Astrocyte (in vitro differentiated cells and primary cell): ENCODE measurements around the gene FAM180A. TPM values are rescaled to one million over a fixed set of nuclear protein-coding genes. Genes with fewer than 3 reads are reported as not detected.

Source experiments
- DNase-seq: peaks from one replicate; pipeline ENCODE4 v3.0.0-alpha.2; 2010; ENCODE audit warnings: low read depth
- FAIRE-seq: peaks from 2 replicates; lab custom pipeline; 2011; peaks lifted over from hg19 to GRCh38; lab: Jason Lieb, UNC
- H2AFZ ChIP-seq: 2 replicates; pipeline ENCODE4 v1.6.0; 2012; ENCODE audit warnings: low read depth, low read length, inconsistent platforms
- H3K27ac ChIP-seq: 2 replicates; pipeline ENCODE4 v1.5.1; 2011; ENCODE audit warnings: low read depth, low read length, inconsistent platforms
- H3K27me3 ChIP-seq: 2 replicates; pipeline ENCODE4 v1.6.0; 2011; ENCODE audit warnings: low read length, inconsistent platforms; ENCODE audit not compliant: insufficient read depth
- H3K36me3 ChIP-seq: 2 replicates; pipeline ENCODE4 v1.5.1; 2011; ENCODE audit warnings: low read length, inconsistent platforms; ENCODE audit not compliant: insufficient read depth
- H3K4me1 ChIP-seq: 2 replicates; pipeline ENCODE4 v1.5.1; 2011; ENCODE audit warnings: low read length, inconsistent platforms; ENCODE audit not compliant: insufficient read depth
- H3K4me2 ChIP-seq: 2 replicates; pipeline ENCODE4 v1.6.0; 2012; ENCODE audit warnings: low read length, inconsistent platforms
- H3K4me3 ChIP-seq: 2 replicates; pipeline ENCODE4 v1.5.1; 2011; ENCODE audit warnings: low read depth, mild to moderate bottlenecking, low read length, inconsistent platforms; ENCODE audit not compliant: insufficient read depth
- H3K79me2 ChIP-seq: 2 replicates; pipeline ENCODE4 v1.6.0; 2012; ENCODE audit warnings: mild to moderate bottlenecking, low read length, inconsistent platforms; ENCODE audit not compliant: insufficient read depth
- H3K9ac ChIP-seq: 2 replicates; pipeline ENCODE4 v1.6.0; 2012; ENCODE audit warnings: mild to moderate bottlenecking, low read length, inconsistent platforms
- H3K9me3 ChIP-seq: 2 replicates; pipeline ENCODE4 v1.5.1; 2012; ENCODE audit warnings: low read depth, mild to moderate bottlenecking, low read length, inconsistent platforms; ENCODE audit not compliant: insufficient read depth
- H4K20me1 ChIP-seq: 2 replicates; pipeline ENCODE4 v1.6.0; 2012; ENCODE audit warnings: low read length, inconsistent platforms; ENCODE audit not compliant: insufficient read depth
- H3K27ac Mint-ChIP-seq: one replicate; pipeline ENCODE4 v1.8.0; 2021; ENCODE audit warnings: mild to moderate bottlenecking, mixed read lengths; ENCODE audit not compliant: unreplicated experiment
- H3K27me3 Mint-ChIP-seq: one replicate; pipeline ENCODE4 v1.8.0; 2021; ENCODE audit warnings: low read depth, mixed read lengths; ENCODE audit not compliant: unreplicated experiment
- H3K36me3 Mint-ChIP-seq: one replicate; pipeline ENCODE4 v1.8.0; 2021; ENCODE audit warnings: low read depth, mixed read lengths; ENCODE audit not compliant: unreplicated experiment
- H3K4me1 Mint-ChIP-seq: one replicate; pipeline ENCODE4 v1.8.0; 2021; ENCODE audit warnings: low read depth, mixed read lengths; ENCODE audit not compliant: unreplicated experiment
- H3K4me3 Mint-ChIP-seq: one replicate; pipeline ENCODE4 v1.8.0; 2021; ENCODE audit warnings: mild to moderate bottlenecking, moderate library complexity, mixed read lengths; ENCODE audit not compliant: unreplicated experiment
- H3K9me3 Mint-ChIP-seq: one replicate; pipeline ENCODE4 v1.8.0; 2021; ENCODE audit warnings: mild to moderate bottlenecking, mixed read lengths; ENCODE audit not compliant: unreplicated experiment
- EZH2 ChIP-seq: IDR thresholded peaks from 2 replicates; pipeline ENCODE4 v1.6.1; 2012; ENCODE audit warnings: mild to moderate bottlenecking, low read length, inconsistent platforms; ENCODE audit not compliant: insufficient read depth
- total RNA-seq: library from RNA; stranded (reverse); gene quantifications from 2 replicates; pipeline ENCODE4 v1.2.1, GENCODE V29; 2021
- TF ChIP-seq, protein P1 (sequence below): IDR thresholded peaks from 2 replicates; pipeline ENCODE4 v1.5.1; 2011; ENCODE audit warnings: low read depth, mild to moderate bottlenecking, inconsistent platforms, low read length, moderate library complexity; ENCODE audit not compliant: insufficient read depth

FAM180A gene
- total RNA-seq, 1 donor from 2014 or later: not detected

DNA sequence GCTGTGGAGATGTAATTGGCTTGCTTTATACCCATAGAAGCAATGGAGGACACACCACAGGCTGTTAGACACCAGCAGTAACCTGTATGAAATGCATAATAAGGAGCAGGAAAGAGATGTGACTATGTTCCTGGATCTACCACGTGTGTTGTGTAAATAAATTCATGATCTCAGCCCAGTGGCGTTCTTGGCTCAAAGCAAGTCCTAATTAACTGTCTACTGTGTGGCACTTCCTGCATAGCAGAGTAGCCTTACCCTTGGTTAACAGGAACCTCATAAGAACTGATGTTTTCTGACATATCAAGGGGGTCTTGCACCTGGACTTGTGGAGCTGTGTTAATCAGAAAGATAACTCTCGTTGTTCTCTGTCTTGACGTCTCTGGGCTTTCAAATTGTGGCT lies 25.7 kb upstream of the FAM180A start:
- Mint-ChIP-seq H3K4me1 (peaks cover 27% of the 10 kb centered on the region), H3K36me3 (no peaks in the 10 kb centered on the region), H3K27ac (peak overlapping the region; percentile 81), H3K9me3 (no peaks in the 10 kb centered on the region), H3K27me3 (no peaks in the 10 kb centered on the region), H3K4me3 (no peak overlapping the region)
- Histone ChIP-seq H4K20me1 (no peaks in the 10 kb centered on the region), H3K4me2 (peak overlapping the region; percentile 28), H3K4me3 (no peak overlapping the region), H3K9ac (no peak overlapping the region), H2AFZ (peak overlapping the region; percentile 70), H3K9me3 (no peaks in the 10 kb centered on the region), H3K36me3 (no peaks in the 10 kb centered on the region), H3K27ac (peak overlapping the region; percentile 20), H3K4me1 (peaks cover 19% of the 10 kb centered on the region), H3K27me3 (no peaks in the 10 kb centered on the region), H3K79me2 (no peaks in the 10 kb centered on the region)
- TF ChIP-seq EZH2: no peak
- TF ChIP-seq, protein P1, sequence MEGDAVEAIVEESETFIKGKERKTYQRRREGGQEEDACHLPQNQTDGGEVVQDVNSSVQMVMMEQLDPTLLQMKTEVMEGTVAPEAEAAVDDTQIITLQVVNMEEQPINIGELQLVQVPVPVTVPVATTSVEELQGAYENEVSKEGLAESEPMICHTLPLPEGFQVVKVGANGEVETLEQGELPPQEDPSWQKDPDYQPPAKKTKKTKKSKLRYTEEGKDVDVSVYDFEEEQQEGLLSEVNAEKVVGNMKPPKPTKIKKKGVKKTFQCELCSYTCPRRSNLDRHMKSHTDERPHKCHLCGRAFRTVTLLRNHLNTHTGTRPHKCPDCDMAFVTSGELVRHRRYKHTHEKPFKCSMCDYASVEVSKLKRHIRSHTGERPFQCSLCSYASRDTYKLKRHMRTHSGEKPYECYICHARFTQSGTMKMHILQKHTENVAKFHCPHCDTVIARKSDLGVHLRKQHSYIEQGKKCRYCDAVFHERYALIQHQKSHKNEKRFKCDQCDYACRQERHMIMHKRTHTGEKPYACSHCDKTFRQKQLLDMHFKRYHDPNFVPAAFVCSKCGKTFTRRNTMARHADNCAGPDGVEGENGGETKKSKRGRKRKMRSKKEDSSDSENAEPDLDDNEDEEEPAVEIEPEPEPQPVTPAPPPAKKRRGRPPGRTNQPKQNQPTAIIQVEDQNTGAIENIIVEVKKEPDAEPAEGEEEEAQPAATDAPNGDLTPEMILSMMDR: no peak
- peak; percentile 86 for DNase-seq
- peak; percentile 93 for FAIRE-seq

DNA sequence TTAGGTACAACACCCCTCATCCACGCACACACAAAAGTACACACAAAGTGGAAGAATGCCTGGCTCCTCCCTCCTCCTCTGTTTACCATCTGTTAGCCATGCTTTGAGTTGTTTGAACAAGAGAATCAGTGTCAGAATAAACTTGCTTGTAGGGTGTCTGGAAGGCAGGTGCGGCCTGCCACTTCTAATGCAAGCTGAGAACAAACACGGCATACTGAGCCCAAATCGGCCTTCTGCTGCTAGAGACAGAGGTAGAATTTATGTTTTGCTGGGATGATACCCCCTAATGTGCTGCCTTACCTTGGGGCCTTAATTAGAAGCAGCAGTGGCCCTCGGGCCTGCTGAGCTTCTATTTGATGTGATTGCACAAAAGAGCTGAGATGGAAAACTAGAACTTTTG lies 24.9 kb upstream of the FAM180A start:
- no peaks in the 10 kb centered on the region for H3K36me3 ChIP-seq
- peaks cover 19% of the 10 kb centered on the region for H3K4me1 ChIP-seq
- no peak overlapping the region for H3K4me3 Mint-ChIP-seq
- H3K27me3 ChIP-seq: no peaks in the 10 kb centered on the region
- H4K20me1 ChIP-seq: no peaks in the 10 kb centered on the region
- no peak overlapping the region for H3K9ac ChIP-seq
- DNase-seq: no peak
- H3K27ac Mint-ChIP-seq: peak overlapping the region; percentile 95
- TF ChIP-seq EZH2: no peak
- TF ChIP-seq, protein P1: no peak
- H3K27me3 Mint-ChIP-seq: peaks cover 2% of the 10 kb centered on the region
- no peaks in the 10 kb centered on the region for H3K79me2 ChIP-seq
- H3K4me2 ChIP-seq: no peak overlapping the region
- no peak overlapping the region for H2AFZ ChIP-seq
- H3K4me3 ChIP-seq: no peak overlapping the region
- no peaks in the 10 kb centered on the region for H3K9me3 Mint-ChIP-seq
- no peaks in the 10 kb centered on the region for H3K9me3 ChIP-seq
- no peaks in the 10 kb centered on the region for H3K36me3 Mint-ChIP-seq
- no peak for FAIRE-seq
- H3K27ac ChIP-seq: no peak overlapping the region
- H3K4me1 Mint-ChIP-seq: peaks cover 27% of the 10 kb centered on the region

DNA sequence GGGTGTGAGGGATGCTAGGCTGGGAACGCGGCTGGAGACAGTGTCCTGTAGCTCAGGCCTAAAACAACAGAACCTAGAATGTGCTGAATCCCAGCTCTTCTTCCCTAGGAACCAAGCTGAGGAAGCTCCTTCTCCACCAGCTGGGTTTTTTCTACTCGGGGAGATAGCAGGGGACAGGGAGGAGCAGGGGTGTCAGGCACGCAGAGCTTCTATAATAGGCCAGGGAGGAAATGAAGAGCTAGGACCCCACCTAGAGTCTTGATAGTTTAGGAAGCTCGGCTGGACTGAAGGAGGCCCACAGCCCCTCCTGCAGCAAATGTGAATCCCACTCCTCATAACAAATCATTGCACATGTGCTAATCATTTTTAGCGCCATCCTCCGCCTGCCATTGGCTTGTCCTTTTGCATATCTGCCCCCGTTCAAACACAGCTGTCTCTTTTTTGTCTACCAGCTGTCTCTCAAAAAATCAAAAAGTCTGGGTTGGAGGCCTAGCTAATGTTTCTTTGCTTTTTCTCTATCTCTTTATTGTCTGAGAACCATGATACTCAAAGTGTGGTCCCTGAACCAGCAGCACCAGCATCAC lies 24.1 kb upstream of the FAM180A start:
- H3K9ac ChIP-seq: no peak overlapping the region

More for the DNA sequence above, 24.1 kb upstream of the FAM180A start:
- no peaks in the 10 kb centered on the region for H3K9me3 Mint-ChIP-seq
- no peaks in the 10 kb centered on the region for H3K36me3 ChIP-seq
- no peak for TF ChIP-seq EZH2
- TF ChIP-seq, protein P1: no peak
- peaks cover 27% of the 10 kb centered on the region for H3K4me1 Mint-ChIP-seq
- no peaks in the 10 kb centered on the region for H3K36me3 Mint-ChIP-seq
- no peaks in the 10 kb centered on the region for H4K20me1 ChIP-seq
- H3K4me3 ChIP-seq: no peak overlapping the region
- H3K4me1 ChIP-seq: peaks cover 19% of the 10 kb centered on the region
- no peaks in the 10 kb centered on the region for H3K79me2 ChIP-seq
- FAIRE-seq (no peak), DNase-seq (no peak)
- H3K4me2 ChIP-seq: no peak overlapping the region
- no peak overlapping the region for H3K4me3 Mint-ChIP-seq
- peaks cover 4% of the 10 kb centered on the region for H3K27me3 Mint-ChIP-seq
- H3K9me3 ChIP-seq: no peaks in the 10 kb centered on the region
- H2AFZ ChIP-seq: peak overlapping the region; percentile 13
- peak overlapping the region; percentile 95 for H3K27ac Mint-ChIP-seq
- H3K27me3 ChIP-seq: no peaks in the 10 kb centered on the region
- H3K27ac ChIP-seq: peak overlapping the region; percentile 23
